GM10847 (cell line): ENCODE measurements around the gene OVAAL.

Experiments
- POLR2A ChIP-seq: IDR thresholded peaks from 2 replicates; pipeline ENCODE4 v1.6.1; 2011; ENCODE audit not compliant: insufficient read length; ENCODE audit errors: extremely low read depth

The OVAAL gene

DNA sequence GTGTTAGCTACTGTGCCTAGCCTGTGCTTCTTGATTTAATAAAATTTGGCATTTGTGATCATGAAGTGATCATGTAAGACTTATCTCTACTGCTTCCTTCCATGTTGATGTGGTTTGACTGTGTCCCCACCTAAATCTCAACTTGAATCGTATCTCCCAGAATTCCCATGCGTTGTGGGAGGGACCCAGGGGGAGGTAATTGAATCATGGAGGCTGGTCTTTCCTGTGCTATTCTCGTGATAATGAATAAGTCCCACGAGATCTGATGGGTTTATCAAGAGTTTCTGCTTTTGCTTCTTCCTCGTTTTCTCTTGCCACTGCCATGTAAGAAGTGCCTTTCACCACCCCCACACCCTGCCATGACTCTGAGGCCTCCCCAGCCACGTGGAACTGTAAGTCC is at the start of gene OVAAL:
TSS of gene OVAAL (plus strand) at position 301 of the 400 bp plus-strand sequence.
- no peak for TF ChIP-seq POLR2A

DNA sequence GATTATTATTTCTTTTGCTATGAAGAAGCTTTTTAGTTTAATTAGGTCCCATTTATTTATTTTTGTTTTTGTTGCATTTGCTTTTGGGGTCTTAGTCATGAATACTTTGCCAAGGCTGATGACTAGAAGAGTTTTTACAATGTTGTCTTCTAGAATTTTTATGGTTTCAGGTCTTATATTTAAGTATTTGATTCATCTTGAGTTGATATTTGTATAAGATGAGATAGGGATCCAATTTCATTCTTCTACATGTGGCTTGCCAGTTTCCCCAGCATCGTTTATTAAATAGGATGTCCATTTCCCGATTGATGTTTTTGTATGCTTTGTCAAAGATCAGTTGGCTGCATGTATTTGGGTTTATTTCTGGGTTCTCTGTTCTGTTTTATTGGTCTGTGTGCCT is 47.9 kb upstream of the OVAAL start:
- TF ChIP-seq POLR2A: no peak

DNA sequence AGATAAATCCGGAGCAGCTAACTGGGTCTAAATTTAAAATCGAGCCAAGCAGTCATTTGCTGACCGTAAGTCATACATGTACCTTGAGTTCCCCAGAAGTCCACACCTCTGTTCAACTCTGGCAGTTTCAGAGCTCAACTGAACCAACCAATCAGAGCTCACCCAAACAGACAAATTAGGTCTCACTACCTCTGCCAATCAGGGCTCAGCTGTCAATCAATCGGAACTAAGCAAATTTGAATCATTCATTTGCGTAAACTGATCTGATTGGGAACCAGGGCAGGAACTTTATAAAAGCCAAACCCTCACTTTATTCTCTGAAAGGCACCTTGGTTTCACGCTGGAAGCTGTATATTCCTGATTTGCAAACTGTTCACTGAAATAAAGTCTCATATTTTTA is 45.2 kb upstream of the OVAAL start:
- TF ChIP-seq POLR2A: no peak

DNA sequence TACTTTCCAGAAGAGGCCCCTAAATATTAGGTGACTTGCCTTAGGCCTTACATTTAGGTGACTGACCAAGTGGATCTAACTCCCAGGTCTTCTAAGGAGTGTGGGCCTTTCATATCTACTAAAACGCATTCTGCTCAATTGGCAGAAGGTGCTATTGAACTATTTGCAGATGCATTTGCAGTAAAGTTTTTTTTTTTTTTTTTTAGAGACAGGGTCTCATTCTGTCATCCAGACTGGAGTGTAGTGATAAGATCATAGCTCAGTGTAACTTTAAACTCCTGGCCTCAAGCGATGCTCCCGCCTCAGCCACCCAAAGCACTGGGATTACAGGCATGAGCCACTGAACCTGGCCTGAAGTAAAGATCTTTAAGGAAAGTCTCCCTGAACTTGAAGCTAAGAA is 43.4 kb upstream of the OVAAL start:
- no peak for TF ChIP-seq POLR2A

DNA sequence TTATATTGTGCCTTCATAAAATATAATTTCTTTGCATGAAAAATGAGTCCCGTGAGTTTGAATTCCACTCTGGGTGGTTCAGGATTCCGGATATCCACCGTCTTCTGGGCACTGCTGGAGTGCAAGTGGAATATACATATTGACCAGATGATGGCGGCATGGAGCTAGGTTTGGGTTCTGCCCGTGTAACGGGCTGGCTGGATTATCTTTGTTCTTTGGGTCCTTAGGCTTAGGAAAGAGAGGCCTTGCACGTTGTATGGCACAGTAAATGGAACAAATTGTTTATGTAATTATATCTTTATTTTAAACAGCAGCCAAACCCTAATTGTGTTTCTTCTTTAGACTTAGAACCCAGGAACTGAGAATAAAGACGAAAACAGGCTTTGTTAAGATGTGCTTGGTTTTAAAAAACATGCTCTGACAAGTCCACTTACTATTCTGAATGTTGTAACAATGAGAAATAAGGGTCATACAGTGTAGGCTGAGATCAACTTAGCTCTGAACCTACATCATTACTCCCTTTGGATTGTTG is 42.8 kb upstream of the OVAAL start:
- TF ChIP-seq POLR2A: no peak

DNA sequence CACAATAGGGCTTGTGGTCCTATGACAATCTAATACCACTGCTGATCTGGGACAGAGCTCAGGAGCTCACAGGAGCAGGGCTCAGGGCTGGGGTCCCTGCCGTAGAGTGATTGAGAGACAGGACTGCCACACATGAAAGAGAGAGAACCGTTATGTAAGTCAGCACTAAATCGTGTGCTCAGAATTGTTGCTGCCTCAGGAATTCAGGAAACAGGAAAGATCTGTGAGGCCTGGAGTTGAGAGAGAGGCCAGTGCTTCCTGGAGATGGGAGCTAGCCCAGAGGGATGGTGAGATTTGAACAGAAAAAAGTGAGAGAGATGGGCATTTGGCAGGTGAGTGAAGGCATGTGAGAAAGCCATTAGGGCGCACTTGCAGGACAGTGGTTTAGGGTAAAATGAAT is 38.9 kb upstream of the OVAAL start:
- no peak for TF ChIP-seq POLR2A

DNA sequence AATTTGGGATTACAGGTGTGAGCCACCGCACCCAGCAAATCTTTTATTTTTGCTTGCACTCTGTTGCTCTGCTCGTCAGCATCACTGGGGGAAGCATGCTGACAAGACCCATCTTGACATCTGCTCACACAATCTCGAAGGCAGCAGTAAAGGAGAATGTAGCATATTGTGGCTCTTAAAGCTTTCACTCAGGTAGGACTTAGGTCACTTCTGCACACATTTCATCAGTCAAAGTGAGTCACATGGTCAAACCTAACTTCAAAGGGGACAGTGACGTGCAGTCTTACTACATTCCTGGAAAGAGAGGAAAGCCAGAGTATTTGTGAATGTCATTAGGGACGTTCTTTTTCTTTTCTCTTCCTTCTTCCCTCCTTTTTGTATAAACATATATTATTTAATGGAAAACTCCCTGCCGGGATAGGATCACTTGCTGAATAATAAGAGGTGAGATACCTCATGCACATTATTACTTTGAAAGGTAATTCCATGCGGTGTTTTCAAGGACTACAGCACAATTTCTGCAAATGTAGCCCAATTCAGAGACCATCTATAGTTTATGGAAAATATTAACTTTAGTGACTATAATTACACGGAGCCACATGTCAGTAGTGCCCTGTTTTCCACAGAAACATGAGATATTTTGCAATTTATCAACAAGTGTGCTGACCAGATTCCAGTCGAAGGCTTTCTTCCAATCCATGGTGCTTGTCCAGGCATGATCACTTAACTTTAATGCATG is 37.1 kb upstream of the OVAAL start:
- no peak for TF ChIP-seq POLR2A

DNA sequence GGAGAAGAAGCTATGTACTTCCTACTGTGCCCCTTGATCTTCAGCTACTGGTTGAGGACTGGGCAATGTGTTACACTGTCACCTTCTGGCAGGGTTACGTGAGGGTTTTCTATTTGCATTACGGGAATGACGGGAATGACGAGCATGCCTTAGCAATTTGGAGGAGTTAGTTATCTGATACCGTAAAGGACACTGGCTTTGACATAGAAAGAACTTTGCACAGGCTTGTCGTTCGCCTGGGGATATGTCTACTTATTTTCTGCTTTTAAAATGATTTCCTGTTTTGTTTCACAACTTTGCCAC is 36.6 kb upstream of the OVAAL start:
- no peak for TF ChIP-seq POLR2A

DNA sequence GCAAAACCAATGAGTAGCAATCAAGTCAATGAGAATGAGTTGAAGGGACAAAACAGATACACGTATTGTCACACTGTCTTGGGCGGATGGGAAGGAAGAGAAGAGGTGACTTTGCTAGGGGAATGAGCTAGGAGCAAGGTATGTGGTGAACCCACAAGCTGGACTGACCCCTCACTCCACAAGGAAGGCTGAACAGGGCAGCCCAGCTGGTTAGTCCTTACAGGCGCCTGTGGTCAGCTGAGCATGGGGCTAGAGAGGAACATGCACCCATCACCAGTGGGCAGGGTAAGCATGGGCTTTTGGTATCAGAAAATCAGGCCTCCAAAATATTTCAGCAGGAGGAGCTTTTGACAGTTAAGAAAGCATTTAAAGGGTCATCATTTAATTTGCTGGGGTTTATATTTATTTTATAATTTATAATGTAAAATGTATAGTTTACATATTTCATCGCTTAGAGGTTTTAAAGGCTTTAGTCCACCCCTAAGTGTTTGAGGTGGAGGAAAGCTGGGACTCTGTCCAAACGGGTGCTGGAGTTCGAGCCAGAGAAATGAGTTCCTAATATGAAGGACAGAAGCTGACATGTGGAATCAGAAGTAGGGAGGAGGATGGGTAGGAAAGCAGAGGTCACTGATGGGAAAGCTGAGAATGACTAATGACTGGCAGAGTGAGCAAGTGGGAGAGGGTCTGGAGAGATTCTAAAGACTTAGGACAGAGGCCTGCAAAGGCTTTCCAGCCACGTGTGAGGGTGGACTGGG is 34.4 kb upstream of the OVAAL start:
- TF ChIP-seq POLR2A: no peak

DNA sequence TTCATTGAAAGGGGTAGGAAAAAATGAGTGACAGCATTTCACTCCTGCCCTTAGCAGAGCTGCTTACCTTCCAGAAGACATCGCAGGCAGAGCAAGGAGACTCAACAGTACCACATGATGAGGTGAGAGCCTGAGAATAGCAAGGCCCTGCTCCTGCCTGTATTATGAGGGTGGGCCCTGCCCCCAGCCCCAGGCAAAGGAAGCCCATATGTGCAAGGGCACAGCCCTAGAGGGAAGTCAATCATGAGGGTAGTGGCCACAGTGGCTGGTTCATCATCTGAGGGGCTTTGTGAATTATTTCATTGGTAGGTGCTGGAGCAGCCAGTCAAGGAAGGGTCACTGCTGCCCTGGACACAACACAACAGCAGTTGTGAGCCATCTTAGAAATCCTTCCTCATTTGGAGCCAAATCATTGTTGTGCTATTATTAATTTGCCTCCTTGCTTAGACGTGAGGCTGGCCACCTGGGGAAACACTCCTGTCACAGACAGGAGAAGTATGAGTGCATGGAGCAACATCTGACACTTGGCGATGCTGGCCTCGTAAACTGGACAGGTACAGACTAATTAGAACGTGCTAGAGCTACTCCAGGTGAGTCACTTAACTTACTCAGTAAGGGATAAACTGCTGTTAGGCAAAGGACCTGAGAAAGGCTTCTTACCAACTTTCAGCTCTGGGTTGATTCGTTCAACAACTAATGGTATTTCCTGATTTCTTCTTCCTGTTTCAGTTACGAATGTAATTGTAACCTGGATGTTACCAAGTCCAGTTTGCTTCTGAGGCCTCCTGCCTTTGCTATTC is 33.6 kb upstream of the OVAAL start:
- TF ChIP-seq POLR2A: no peak

DNA sequence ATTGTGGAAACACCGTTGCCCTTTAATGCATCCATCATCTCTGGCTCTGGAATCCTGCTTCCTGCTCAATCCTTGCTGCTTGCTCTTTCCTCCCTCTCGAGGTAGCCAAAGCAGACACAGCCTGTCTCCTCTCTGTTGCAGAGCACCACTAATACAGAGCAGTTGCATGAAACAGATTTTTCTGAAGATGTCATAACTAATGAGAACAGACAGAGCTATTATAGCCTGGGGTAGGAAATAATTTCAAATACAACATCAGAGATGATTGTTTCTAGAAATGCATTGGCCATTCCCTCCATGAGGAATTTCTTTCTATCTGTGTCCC is 33.1 kb upstream of the OVAAL start:
- no peak for TF ChIP-seq POLR2A

DNA sequence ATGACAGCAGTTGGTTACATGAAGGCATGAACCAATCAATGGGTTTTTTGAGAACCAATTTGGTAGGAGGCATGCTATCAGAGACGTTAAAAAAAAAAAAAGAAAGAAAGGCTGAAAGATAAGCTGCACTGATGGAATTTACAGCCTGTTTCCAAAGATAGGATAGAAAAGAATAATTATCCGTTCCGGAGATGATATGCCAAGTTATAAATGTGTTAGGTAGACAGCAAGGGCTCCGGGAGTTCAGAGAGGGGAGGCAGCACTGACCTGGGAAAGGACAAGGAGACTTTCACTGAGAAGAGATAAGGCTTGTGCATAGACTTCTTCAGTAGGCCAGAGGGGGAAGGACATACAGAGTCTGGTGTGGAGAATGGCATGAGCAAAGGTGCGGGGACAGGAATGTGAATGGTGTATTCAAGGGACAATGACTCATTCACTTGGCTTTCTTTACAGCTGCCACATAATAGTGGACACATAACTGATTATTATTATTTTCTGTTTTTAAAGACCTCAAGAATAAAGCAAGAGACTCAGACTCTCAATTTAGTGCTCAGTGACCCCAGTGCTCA is 31.6 kb upstream of the OVAAL start:
- TF ChIP-seq POLR2A: no peak

DNA sequence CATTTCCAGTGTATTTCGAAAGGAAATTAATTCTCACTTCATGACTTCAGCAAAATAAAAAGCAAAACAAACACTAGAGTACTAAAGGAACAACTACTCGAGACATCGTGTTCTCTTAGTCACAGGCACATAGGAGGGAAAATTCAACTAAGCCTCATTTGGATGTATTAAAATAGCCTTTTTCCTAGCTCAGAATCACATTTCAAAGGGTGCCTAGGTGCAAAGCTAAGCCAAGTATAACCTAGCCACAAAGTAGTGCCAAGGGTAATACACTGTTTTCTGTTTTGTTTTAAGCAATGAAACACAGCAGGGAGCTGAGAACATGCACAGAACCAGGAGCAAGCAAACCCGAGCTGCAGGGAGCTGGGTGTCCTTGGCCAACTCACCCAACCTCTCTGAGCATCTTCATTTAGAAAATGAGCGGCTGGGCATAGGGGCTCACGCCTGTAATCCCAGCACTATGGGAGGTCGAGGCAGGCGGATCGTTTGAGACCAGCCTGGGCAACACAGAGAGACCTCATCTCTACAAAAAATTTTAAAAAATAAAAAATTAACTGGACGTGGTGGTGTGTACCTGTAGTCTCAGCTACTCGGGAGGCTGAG is 29.8 kb upstream of the OVAAL start:
- no peak for TF ChIP-seq POLR2A

DNA sequence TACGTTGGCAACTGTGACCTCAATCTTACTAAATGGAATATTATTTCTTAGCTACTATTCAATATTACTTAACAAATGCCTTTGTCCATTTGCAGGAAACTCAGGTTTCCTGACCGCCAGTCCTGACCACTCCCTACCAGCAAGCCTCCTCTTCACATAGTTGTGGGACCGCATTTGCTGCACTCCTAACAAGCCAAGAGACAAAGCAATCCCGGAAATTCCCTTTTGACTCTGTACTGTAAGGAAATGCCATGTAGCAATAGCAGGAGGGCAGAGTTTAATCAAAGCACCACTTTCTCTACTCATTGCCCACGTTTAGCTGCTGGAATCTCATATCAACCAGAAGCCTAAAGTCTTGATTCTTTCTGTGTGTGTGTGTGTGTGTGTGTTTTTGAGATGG is 28.3 kb upstream of the OVAAL start:
- TF ChIP-seq POLR2A: no peak

DNA sequence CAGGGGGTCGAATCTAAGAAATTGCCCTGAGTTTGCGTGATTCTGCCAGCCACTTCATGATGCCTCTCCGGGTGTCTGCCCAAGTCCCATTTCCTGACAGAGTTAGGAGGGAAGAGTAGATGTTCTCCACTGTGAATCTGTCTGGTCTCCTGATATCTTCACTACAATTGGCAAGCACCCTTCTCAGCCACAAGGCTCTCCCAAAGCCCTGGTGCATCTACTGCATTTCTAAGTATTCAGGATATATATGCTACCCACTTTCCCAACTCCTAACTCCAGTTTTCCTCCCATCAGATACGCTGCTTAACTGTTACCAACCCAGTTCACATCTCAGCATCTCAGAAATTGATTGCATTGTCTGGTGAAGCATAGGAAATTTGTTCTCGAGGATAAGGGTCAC is 25.9 kb upstream of the OVAAL start:
- no peak for TF ChIP-seq POLR2A

DNA sequence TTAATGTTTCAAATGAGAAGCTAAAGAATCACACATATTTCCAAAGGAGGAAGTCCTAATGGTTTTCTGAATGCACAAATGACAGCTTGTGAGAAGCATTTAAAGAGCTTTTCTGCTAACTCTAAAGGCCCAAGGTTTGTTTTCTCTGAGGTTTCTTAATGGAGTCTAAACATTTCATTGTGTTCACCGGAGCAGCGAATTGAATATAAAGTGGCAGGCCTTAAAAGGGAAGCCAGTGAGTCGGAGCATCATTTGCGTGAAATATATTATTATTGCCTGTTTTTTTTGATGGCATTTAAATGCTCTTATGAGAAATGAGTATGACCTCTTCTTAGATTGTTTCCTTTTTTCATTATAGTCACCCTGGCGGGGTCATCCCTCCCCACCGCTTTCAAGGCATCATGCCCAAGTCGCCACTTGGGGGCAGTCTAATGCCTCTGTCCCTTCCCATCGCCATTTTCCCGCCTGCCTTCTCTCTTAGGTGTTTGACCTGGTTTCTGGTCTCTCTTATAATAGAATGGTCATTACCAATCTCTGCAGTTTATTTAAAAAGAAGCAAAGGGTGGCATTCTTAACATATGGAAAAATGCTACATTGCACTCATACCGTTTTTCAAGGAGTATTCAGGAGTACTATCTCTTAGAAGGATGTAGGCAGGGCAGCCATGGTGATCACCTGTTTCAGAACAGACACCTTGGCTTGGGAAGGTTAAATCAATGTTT is 25.3 kb upstream of the OVAAL start:
- no peak for TF ChIP-seq POLR2A
